Stomach (tissue), 9 donors: ENCODE measurements around the gene MAP3K5. TPM values are rescaled to one million over a fixed set of nuclear protein-coding genes. Genes with fewer than 3 reads are reported as not detected.

Experiments
- DNase-seq, 2 donors: peaks; one replicate each; pipeline versions ENCODE4 v3.0.0 to v3.0.0-alpha.2; 2013 to 2019
- H3K27ac ChIP-seq, 5 donors: fragments of 200-600 bp in 4 of 5; sonication (generic) in 4 of 5; one replicate each; pipeline ENCODE4 v1.5.1; 2013 to 2019; ENCODE audit warnings: mild to moderate bottlenecking in 1 of 5, moderate library complexity in 1 of 5
- H3K27me3 ChIP-seq, 3 donors: fragments of 200-600 bp; sonication (generic); one replicate each; pipeline ENCODE4 v1.5.1; 2017 to 2019; ENCODE audit warnings: mixed run types in 1 of 3
- H3K36me3 ChIP-seq, 4 donors: fragments of 200-600 bp; sonication (generic); 1 replicate in 3 of 4; 2 replicates in 1 of 4; pipeline ENCODE4 v1.5.1; 2016 to 2019
- H3K4me1 ChIP-seq, 4 donors: fragments of 200-600 bp; sonication (generic); one replicate each; pipeline ENCODE4 v1.5.1; 2016 to 2019
- H3K4me3 ChIP-seq, 4 donors: fragments of 200-600 bp; sonication (generic) in 3 of 4; one replicate each; pipeline ENCODE4 v1.5.1; 2016 to 2019; ENCODE audit warnings: mild to moderate bottlenecking in 1 of 4
- H3K9me3 ChIP-seq, 4 donors: fragments of 200-600 bp; sonication (generic); one replicate each; pipeline ENCODE4 v1.5.1; 2016 to 2019
- EP300 ChIP-seq: sonication (generic); formaldehyde crosslinking; IDR thresholded peaks from one replicate; pipeline ENCODE4 v1.6.1; 2017; ENCODE audit warnings: antibody characterized with exemption
- POLR2A ChIP-seq, 4 donors: fragments of 450-650 bp; IDR thresholded peaks; one replicate each; pipeline ENCODE4 v1.6.1; 2016; ENCODE audit warnings: antibody characterized with exemption in 4 of 4, control low read depth in 2 of 4, mild to moderate bottlenecking in 1 of 4, moderate library complexity in 1 of 4
- POLR2AphosphoS5 ChIP-seq, 3 donors: sonication (generic); formaldehyde crosslinking; IDR thresholded peaks; one replicate each; pipeline ENCODE4 v1.6.1; 2016; ENCODE audit warnings: antibody characterized with exemption in 3 of 3
- WGBS, 5 donors: extraction: QIAGEN DNeasy Blood & Tissue Kit in 3 of 5; methylation state at CpG; one replicate each; pipeline versions ENCODE4 v1.1.5 to v1.1.7; 2013 to 2018; 5-methylcytosine and 5-hydroxymethylcytosine counted together
- intact Hi-C: fragments of 100-400 bp; cut with DNase I; formaldehyde crosslinking; loops from one replicate; pipeline ENCODE4 v1.15.1; 2023; ENCODE audit warnings: low total_unique reads
- polyA plus RNA-seq, 3 donors: library from polyadenylated mRNA; stranded (reverse); fragments of 200-250 nt; gene quantifications; one replicate each; pipeline ENCODE4 v1.2.3, GENCODE V29; 2013
- total RNA-seq, 5 donors: library from RNA; depleted of rRNA; stranded (reverse); fragments of >200 nt; gene quantifications; one replicate each; pipeline versions ENCODE4 v1.1.0 to v1.2.3, GENCODE V29; 2014 to 2016
- TF ChIP-seq, protein P1 (sequence below), 7 experiments: fragments of 450-650 bp in 4 of 7; fragments of 200-600 bp in 3 of 7; sonication (generic) in 3 of 7; IDR thresholded peaks; one replicate each; pipeline ENCODE4 v1.5.1; 2016 to 2019; ENCODE audit warnings: antibody characterized with exemption in 7 of 7, control low read depth in 2 of 7, mild to moderate bottlenecking in 1 of 7
- donor health status: healthy with polysubstance abuse.
- donor health status: Bipolar disorder and iron deficiency.
- donor health status: healthy.

The MAP3K5 gene
- total and polyA plus RNA-seq, 8 donors: 4.9 to 40.3 (median 23.6) TPM

DNA sequence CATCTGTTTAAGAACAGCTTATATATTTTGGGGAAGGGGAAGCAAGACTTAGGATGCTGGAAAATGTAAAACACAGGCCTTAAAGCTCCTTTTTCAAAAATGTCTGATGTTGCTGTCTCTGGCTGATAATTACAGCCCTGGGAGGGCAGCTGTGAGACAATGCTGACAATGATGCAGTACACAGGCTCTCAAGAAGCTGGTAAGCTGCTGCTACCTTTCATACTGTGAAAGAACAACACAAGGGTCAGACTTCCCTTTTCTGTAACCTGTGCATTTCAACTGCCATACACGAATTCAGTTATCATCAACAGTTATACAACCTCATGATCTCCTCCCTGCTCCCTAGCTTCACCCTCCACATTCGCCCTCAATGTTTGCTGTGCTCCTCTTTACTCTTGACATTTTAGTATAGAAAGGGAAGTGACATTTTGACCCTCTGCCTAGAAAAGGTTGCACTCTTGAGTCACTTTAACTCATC is 267.3 kb downstream of the MAP3K5 start:
- H3K27ac ChIP-seq: no peak overlapping the region
- TF ChIP-seq POLR2AphosphoS5 (IDR thresholded peaks at IDR 0.05): no peak
- TF ChIP-seq POLR2A (IDR thresholded peaks at IDR 0.05): no peak
- TF ChIP-seq, protein P1, sequence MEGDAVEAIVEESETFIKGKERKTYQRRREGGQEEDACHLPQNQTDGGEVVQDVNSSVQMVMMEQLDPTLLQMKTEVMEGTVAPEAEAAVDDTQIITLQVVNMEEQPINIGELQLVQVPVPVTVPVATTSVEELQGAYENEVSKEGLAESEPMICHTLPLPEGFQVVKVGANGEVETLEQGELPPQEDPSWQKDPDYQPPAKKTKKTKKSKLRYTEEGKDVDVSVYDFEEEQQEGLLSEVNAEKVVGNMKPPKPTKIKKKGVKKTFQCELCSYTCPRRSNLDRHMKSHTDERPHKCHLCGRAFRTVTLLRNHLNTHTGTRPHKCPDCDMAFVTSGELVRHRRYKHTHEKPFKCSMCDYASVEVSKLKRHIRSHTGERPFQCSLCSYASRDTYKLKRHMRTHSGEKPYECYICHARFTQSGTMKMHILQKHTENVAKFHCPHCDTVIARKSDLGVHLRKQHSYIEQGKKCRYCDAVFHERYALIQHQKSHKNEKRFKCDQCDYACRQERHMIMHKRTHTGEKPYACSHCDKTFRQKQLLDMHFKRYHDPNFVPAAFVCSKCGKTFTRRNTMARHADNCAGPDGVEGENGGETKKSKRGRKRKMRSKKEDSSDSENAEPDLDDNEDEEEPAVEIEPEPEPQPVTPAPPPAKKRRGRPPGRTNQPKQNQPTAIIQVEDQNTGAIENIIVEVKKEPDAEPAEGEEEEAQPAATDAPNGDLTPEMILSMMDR (IDR thresholded peaks at IDR 0.05): no peak
- no peak for TF ChIP-seq EP300
- H3K4me1 ChIP-seq: peaks cover 0 to 31% (median 13%) of the 10 kb centered on the region in 4 donors
- no peaks in the 10 kb centered on the region for H3K9me3 ChIP-seq
- intact Hi-C loops: no loop called here
- no peak overlapping the region for H3K4me3 ChIP-seq
- no peak for DNase-seq
- WGBS, 5 donors: 32 to 63% (median 45%) methylated on average over 2 of the region's 2 CpGs
- H3K27me3 ChIP-seq: no peaks in the 10 kb centered on the region
- H3K36me3 ChIP-seq: no peaks in the 10 kb centered on the region

GRCh38 chr6:136524339-136524935 is 267.8 kb downstream of the MAP3K5 start:
- TF ChIP-seq POLR2AphosphoS5 (IDR thresholded peaks at IDR 0.05) (no peak), POLR2A (IDR thresholded peaks at IDR 0.05) (no peak), EP300 (no peak)
- TF ChIP-seq, protein P1 (IDR thresholded peaks at IDR 0.05): no peak
- Histone ChIP-seq H3K27ac (no peak overlapping the region), H3K36me3 (no peaks in the 10 kb centered on the region), H3K9me3 (no peaks in the 10 kb centered on the region), H3K4me3 (no peak overlapping the region), H3K27me3 (no peaks in the 10 kb centered on the region), H3K4me1 (peaks cover 0 to 31% (median 13%) of the 10 kb centered on the region in 4 donors)
- DNase-seq: no peak
- WGBS, 5 donors: 21 to 50% (median 37%) methylated on average over 2 of the region's 2 CpGs
- intact Hi-C loops: no loop called here

- Histone ChIP-seq H3K4me3 (no peak overlapping the region), H3K9me3 (no peaks in the 10 kb centered on the region), H3K27me3 (no peaks in the 10 kb centered on the region), H3K4me1 (peaks cover 0 to 31% (median 13%) of the 10 kb centered on the region in 4 donors), H3K36me3 (no peaks in the 10 kb centered on the region), H3K27ac (no peak overlapping the region)
- no peak for TF ChIP-seq POLR2A (IDR thresholded peaks at IDR 0.05)
- no peak for TF ChIP-seq EP300
- no peak for TF ChIP-seq POLR2AphosphoS5 (IDR thresholded peaks at IDR 0.05)
- TF ChIP-seq, protein P1 (IDR thresholded peaks at IDR 0.05): no peak
- no peak for DNase-seq
- 89 to 98% (median 93%) methylated on average over 4 of the region's 4 CpGs for WGBS, 5 donors
- intact Hi-C loops: no loop called here
Observed at GRCh38 chr6:136523196-136523595, 269.1 kb downstream of the MAP3K5 start.

DNA sequence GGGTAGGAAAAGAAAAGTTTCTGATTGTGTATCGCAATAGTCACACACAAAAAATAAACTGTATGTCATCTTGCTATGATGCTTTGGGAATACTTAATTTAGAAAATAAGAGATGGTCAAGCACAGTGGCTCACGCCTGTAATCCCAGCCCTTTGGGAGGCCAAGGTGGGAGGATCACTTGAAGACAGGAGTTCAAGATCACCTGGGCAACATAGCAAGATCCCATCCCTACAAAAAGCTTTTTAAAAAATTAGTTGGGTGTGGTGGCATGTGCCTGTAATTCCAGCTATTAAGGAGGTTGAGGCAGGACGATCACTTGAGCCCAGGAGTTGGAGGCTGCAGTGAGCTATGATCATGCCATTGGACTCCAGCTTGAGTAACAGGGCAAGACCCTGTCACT is 269.6 kb downstream of the MAP3K5 start:
- Histone ChIP-seq H3K9me3 (no peaks in the 10 kb centered on the region), H3K27ac (no peak overlapping the region), H3K27me3 (no peaks in the 10 kb centered on the region), H3K4me1 (peaks cover 0 to 31% (median 15%) of the 10 kb centered on the region in 4 donors), H3K36me3 (no peaks in the 10 kb centered on the region), H3K4me3 (no peak overlapping the region)
- 86 to 97% (median 96%) methylated on average over 3 of the region's 3 CpGs for WGBS, 5 donors
- intact Hi-C loops: no loop called here
- TF ChIP-seq POLR2A (IDR thresholded peaks at IDR 0.05): no peak
- no peak for DNase-seq

- TF ChIP-seq, protein P1 (IDR thresholded peaks at IDR 0.05): no peak
- TF ChIP-seq POLR2A (IDR thresholded peaks at IDR 0.05) (no peak), POLR2AphosphoS5 (IDR thresholded peaks at IDR 0.05) (no peak), EP300 (no peak)
Observed at GRCh38 chr6:136521911-136522310, 270.4 kb downstream of the MAP3K5 start.

More at GRCh38 chr6:136521911-136522310, 270.4 kb downstream of the MAP3K5 start:
- intact Hi-C loops: no loop called here
- H3K4me3 ChIP-seq: no peak overlapping the region
- no peaks in the 10 kb centered on the region for H3K27me3 ChIP-seq
- no peaks in the 10 kb centered on the region for H3K9me3 ChIP-seq
- peaks cover 0 to 34% (median 15%) of the 10 kb centered on the region in 4 donors for H3K4me1 ChIP-seq
- H3K36me3 ChIP-seq: no peaks in the 10 kb centered on the region
- H3K27ac ChIP-seq: no peak overlapping the region
- WGBS, 5 donors: 89 to 93% (median 90%) methylated on average over 4 of the region's 4 CpGs
- DNase-seq: no peak
